ENCODE measurements around the gene CCDC50.

GRCh38 chr3:191340351-191340750 is 11.2 kb downstream of the CCDC50 start:
- TF ChIP-seq CTCF (IDR thresholded peaks at IDR 0.05), result no peak
- no peak for TF ChIP-seq EP300 (IDR thresholded peaks at IDR 0.05)
- no peak for TF ChIP-seq POLR2AphosphoS5 (IDR thresholded peaks at IDR 0.05)
- TF ChIP-seq POLR2A (IDR thresholded peaks at IDR 0.05), result no peak
